Spleen (tissue), 7 donors: ENCODE measurements around the gene SIPA1L3.

Source experiments
- CTCF ChIP-seq, 11 experiments: fragments of 200-600 bp in 7 of 11; fragments of 450-650 bp in 4 of 11; sonication (generic) in 4 of 11; IDR thresholded peaks in 8 of 11; conservative IDR thresholded peaks in 3 of 11; 1 replicate in 7 of 11; 2 replicates in 4 of 11; pipeline versions ENCODE4 v1.4.0 to v1.8.0; 2016 to 2021; ENCODE audit warnings: antibody characterized with exemption in 11 of 11, inconsistent platforms in 4 of 11, mild to moderate bottlenecking in 1 of 11
- POLR2A ChIP-seq, 3 donors: fragments of 450-650 bp; IDR thresholded peaks; one replicate each; pipeline ENCODE4 v1.5.1; 2017; ENCODE audit warnings: antibody characterized with exemption in 3 of 3, mild to moderate bottlenecking in 1 of 3
- POLR2AphosphoS5 ChIP-seq, 3 donors: sonication (generic); formaldehyde crosslinking; IDR thresholded peaks; one replicate each; pipeline ENCODE4 v1.5.1; 2017; ENCODE audit warnings: antibody characterized with exemption in 3 of 3
- donor health status: DM: no; HTN: no; CAD: no; lungs with moderate emphysema.
- donor health status: DM: no; HTN: no; CAD: no.
- donor health status: DM: no; HTN: no; CAD: no.

GRCh38 chr19:38055010-38055409 lies 148.0 kb downstream of the SIPA1L3 start:
- TF ChIP-seq CTCF (IDR thresholded peaks at IDR 0.05 in 8 of 11, conservative IDR thresholded peaks at IDR 0.05 in 3 of 11) (no peak), POLR2AphosphoS5 (IDR thresholded peaks at IDR 0.05) (no peak), POLR2A (IDR thresholded peaks at IDR 0.05) (no peak)
